Measurements from ENCODE around the gene SLC9A9. TPM values are rescaled to one million over a fixed set of nuclear protein-coding genes. Genes with fewer than 3 reads are reported as not detected.

Gene SLC9A9
- total and polyA plus RNA-seq, 2 of the 8 experiments (the other 6 are each of a cell fraction or from before 2014, with no cell fraction given): 0.48 to 1.1 TPM

DNA sequence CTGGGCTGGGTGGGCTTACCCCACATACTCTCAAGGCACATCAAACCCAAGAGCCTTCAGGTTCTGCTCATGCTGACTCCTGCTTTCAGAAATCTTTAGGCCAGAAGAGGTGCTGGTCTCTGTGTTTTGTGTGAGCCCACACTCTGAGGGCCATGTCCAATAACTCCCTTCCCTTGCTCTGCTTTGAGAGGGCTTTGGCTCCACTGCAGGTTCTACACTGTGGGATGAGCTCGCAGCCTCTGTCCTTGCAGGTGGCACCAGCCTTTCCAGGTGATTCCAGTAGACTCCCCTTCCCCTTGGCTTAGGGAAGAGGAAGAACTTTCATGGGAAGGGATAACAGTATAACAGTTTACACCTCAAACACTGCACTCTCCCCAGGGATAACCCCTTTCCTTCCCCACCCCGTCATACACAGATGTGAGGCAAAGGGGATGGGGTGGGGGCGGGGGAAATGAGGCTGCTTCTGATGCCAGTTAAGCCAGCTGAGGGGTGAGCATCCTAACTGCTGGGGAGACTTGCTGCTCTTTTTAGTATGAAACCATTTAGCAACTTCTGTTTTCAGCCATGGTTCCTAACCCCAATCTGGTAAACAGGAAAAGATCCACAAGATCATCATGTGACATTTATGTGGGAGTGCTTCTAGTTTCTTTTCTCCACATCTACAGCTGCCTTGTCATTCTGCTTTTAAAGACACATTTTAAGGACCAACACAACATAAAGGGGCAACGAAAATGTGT lies 262.4 kb downstream of the SLC9A9 start:
- Histone ChIP-seq H2BK15ac (ENCODE audit: low read length) (no peak overlapping the region), H4K8ac (ENCODE audit: extremely low read depth, insufficient read depth, low read length) (no peak overlapping the region), H4K91ac (replicated peaks; ENCODE audit: insufficient read length, low read length) (no peak overlapping the region), H3K9ac (replicated peaks in 1 of 4; ENCODE audit: extremely low read depth in 1 of 4, low read depth in 3 of 4, low read length in 3 of 4) (no peak overlapping the region), H3K23ac (ENCODE audit: insufficient read length) (no peak overlapping the region), H3K79me2 (ENCODE audit: control insufficient read depth in 1 of 2, insufficient read depth in 2 of 2, low read length in 2 of 2) (no peaks in the 10 kb centered on the region), H2BK5ac (ENCODE audit: low read depth, low read length) (no peak overlapping the region), H2AK5ac (ENCODE audit: low read depth, low read length) (no peak overlapping the region), H2BK20ac (ENCODE audit: low read length) (no peak overlapping the region), H3K4me2 (ENCODE audit: insufficient read depth in 1 of 2, low read depth in 2 of 2, low read length in 2 of 2) (no peak overlapping the region), H3K27ac (ENCODE audit: low read depth, low read length) (no peak overlapping the region), H3K36me3 (ENCODE audit: control insufficient read depth in 2 of 4, insufficient read depth in 4 of 4, low read length in 3 of 4) (no peaks in the 10 kb centered on the region), H3K56ac (replicated peaks; ENCODE audit: insufficient read length, low read depth, low read length) (no peak overlapping the region), H3K79me1 (ENCODE audit: low read depth, low read length) (no peaks in the 10 kb centered on the region), H3K4me1 (replicated peaks in 1 of 4; ENCODE audit: control insufficient read depth in 3 of 4, insufficient read depth in 4 of 4, low read length in 3 of 4) (no peaks in the 10 kb centered on the region), H3K23me2 (ENCODE audit: low read depth, low read length) (no peaks in the 10 kb centered on the region), H3K27me3 (replicated peaks in 1 of 4; ENCODE audit: control insufficient read depth in 3 of 4, extremely low read depth in 1 of 4, insufficient read depth in 3 of 4, low read length in 3 of 4) (no peaks in the 10 kb centered on the region), H2AFZ (ENCODE audit: low read length) (no peak overlapping the region), H4K5ac (ENCODE audit: insufficient read length, low read depth, low read length) (no peak overlapping the region), H3K4ac (replicated peaks; ENCODE audit: insufficient read length, low read depth, low read length) (no peak overlapping the region), H3K18ac (ENCODE audit: extremely low read depth, low read length) (0 out of 2 replicates have a peak overlapping the region, but pooled peaks have one; percentile 16), H4K20me1 (replicated peaks in 1 of 2; ENCODE audit: control insufficient read depth in 1 of 2, insufficient read depth in 2 of 2, low read length in 2 of 2) (no peaks in the 10 kb centered on the region), H2BK12ac (ENCODE audit: low read depth, low read length) (no peak overlapping the region), H3K9me3 (ENCODE audit: insufficient read depth in 2 of 2, low read depth in 1 of 2, low read length in 1 of 2) (no peaks in the 10 kb centered on the region), H3K14ac (ENCODE audit: insufficient read length) (peak overlapping the region; percentile 19), H3K4me3 (ENCODE audit: extremely low read depth in 1 of 4, insufficient read depth in 2 of 4, low read depth in 3 of 4, low read length in 4 of 4) (no peak overlapping the region), H2BK120ac (replicated peaks; ENCODE audit: low read depth, low read length) (no peak overlapping the region)
- TF ChIP-seq SP2 (IDR thresholded peaks at IDR 0.05; ENCODE audit: low read length) (no peak), SIRT6 (IDR thresholded peaks at IDR 0.05; ENCODE audit: low read length) (no peak), RAD21 (IDR thresholded peaks at IDR 0.05 in 1 of 2, conservative IDR thresholded peaks at IDR 0.05 in 1 of 2; ENCODE audit: low read depth in 2 of 2, low read length in 2 of 2) (no peak), CHD1 (IDR thresholded peaks at IDR 0.05; ENCODE audit: low read depth, low read length) (no peak), ZNF274 (IDR thresholded peaks at IDR 0.05; ENCODE audit: borderline replicate concordance, extremely low read depth, low read length) (no peak), PHF8 (conservative IDR thresholded peaks at IDR 0.05; ENCODE audit: low read depth, low read length) (no peak), CTBP2 (IDR thresholded peaks at IDR 0.05; ENCODE audit: borderline replicate concordance, insufficient read depth, insufficient read length, low read length) (no peak)
- TF ChIP-seq, protein P1, sequence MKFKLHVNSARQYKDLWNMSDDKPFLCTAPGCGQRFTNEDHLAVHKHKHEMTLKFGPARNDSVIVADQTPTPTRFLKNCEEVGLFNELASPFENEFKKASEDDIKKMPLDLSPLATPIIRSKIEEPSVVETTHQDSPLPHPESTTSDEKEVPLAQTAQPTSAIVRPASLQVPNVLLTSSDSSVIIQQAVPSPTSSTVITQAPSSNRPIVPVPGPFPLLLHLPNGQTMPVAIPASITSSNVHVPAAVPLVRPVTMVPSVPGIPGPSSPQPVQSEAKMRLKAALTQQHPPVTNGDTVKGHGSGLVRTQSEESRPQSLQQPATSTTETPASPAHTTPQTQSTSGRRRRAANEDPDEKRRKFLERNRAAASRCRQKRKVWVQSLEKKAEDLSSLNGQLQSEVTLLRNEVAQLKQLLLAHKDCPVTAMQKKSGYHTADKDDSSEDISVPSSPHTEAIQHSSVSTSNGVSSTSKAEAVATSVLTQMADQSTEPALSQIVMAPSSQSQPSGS (IDR thresholded peaks at IDR 0.05; ENCODE audit: low read length): no peak
- FAIRE-seq: no peak
- 90% methylated on average over 3 of the region's 4 CpGs; no CpG with 5 or more reads in 1 of the 2 experiments for WGBS, 2 experiments (ENCODE audit: extremely low coverage in 1 of 2, insufficient coverage in 1 of 2, insufficient read length in 1 of 2, insufficient replicate concordance in 2 of 2, low coverage in 1 of 2, low lambda C conversion rate in 2 of 2, missing lambda C conversion rate in 1 of 2)
- DNase-seq (ENCODE audit: low read depth in 1 of 2, low spot score in 2 of 2): no peak
- ChIA-PET CTCF (ENCODE audit: partially characterized antibody) (interaction anchor here (1.3 to 1.4 kb wide), 2 partner anchors 8 to 151 kb away, joined by 3 to 4 read pairs; no protein-coding TSS in a partner anchor), POLR2A (ENCODE audit: partially characterized antibody) (no interaction called here)
